Measurements from ENCODE around the gene MARCHF9. TPM values are rescaled to one million over a fixed set of nuclear protein-coding genes. Genes with fewer than 3 reads are reported as not detected.

Gene MARCHF9
- total RNA-seq, 1 donor from 2014 or later, result 19.2 TPM

GRCh38 chr12:57783861-57784260 is 29.0 kb downstream of the MARCHF9 start:
- Mint-ChIP-seq H3K4me1 (ENCODE audit: unreplicated experiment) (peaks cover 12% of the 10 kb centered on the region), H3K36me3 (ENCODE audit: unreplicated experiment) (peaks cover 15% of the 10 kb centered on the region), H3K27ac (ENCODE audit: unreplicated experiment) (no peak overlapping the region), H3K4me3 (ENCODE audit: unreplicated experiment) (peak overlapping the region; percentile 63), H3K27me3 (ENCODE audit: unreplicated experiment) (no peaks in the 10 kb centered on the region), H3K9me3 (ENCODE audit: unreplicated experiment) (no peaks in the 10 kb centered on the region)
- TF ChIP-seq, protein P1, sequence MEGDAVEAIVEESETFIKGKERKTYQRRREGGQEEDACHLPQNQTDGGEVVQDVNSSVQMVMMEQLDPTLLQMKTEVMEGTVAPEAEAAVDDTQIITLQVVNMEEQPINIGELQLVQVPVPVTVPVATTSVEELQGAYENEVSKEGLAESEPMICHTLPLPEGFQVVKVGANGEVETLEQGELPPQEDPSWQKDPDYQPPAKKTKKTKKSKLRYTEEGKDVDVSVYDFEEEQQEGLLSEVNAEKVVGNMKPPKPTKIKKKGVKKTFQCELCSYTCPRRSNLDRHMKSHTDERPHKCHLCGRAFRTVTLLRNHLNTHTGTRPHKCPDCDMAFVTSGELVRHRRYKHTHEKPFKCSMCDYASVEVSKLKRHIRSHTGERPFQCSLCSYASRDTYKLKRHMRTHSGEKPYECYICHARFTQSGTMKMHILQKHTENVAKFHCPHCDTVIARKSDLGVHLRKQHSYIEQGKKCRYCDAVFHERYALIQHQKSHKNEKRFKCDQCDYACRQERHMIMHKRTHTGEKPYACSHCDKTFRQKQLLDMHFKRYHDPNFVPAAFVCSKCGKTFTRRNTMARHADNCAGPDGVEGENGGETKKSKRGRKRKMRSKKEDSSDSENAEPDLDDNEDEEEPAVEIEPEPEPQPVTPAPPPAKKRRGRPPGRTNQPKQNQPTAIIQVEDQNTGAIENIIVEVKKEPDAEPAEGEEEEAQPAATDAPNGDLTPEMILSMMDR (IDR thresholded peaks at IDR 0.05), result no peak
- DNase-seq (ENCODE audit: extremely low spot score, unreplicated experiment), result no peak

DNA sequence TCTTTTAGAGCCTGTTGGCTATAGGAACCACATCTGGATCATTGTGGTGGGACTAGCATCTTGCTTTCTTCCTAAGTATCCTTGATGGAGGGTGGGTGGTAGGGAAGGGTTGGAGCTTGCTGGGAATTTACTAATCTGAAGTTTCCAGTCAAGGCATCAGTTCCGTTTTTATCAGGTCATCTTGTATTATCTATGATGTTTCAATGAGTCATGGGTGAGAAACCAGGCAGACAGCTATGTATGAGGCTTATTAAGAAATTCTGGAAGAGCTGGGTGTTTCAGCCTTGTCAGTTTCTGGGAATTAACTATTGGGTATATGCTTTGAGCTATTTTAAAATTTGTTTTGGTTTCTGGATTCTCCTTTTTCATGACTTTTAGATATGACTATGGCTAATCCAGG is 39.0 kb downstream of the MARCHF9 start:
- Mint-ChIP-seq H3K4me1 (ENCODE audit: unreplicated experiment) (no peaks in the 10 kb centered on the region), H3K36me3 (ENCODE audit: unreplicated experiment) (peaks cover 36% of the 10 kb centered on the region), H3K9me3 (ENCODE audit: unreplicated experiment) (no peaks in the 10 kb centered on the region), H3K27ac (ENCODE audit: unreplicated experiment) (no peak overlapping the region), H3K27me3 (ENCODE audit: unreplicated experiment) (no peaks in the 10 kb centered on the region), H3K4me3 (ENCODE audit: unreplicated experiment) (no peak overlapping the region)
- TF ChIP-seq, protein P1 (IDR thresholded peaks at IDR 0.05), result no peak
- DNase-seq (ENCODE audit: extremely low spot score, unreplicated experiment), result no peak

DNA sequence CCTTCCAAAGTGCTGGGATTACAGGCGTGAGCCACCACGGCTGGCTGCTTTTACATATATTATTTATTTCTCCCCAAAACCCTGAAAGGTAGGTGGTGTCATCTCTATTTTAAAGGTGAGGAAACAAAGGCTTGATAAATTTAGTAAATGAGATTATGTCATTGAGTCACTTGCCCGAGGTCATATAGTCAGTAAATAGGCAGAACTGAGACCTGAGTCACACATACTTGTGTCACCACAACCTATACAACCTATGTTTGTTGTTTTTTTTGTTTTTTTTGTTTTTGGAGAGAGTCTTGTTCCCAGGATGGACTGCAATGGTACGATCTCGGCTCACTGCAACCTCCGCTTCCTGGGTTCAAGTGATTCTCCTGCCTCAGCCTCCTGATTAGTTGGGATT is 40.5 kb downstream of the MARCHF9 start:
- Mint-ChIP-seq H3K36me3 (ENCODE audit: unreplicated experiment) (peaks cover 42% of the 10 kb centered on the region), H3K27ac (ENCODE audit: unreplicated experiment) (no peak overlapping the region)

DNA sequence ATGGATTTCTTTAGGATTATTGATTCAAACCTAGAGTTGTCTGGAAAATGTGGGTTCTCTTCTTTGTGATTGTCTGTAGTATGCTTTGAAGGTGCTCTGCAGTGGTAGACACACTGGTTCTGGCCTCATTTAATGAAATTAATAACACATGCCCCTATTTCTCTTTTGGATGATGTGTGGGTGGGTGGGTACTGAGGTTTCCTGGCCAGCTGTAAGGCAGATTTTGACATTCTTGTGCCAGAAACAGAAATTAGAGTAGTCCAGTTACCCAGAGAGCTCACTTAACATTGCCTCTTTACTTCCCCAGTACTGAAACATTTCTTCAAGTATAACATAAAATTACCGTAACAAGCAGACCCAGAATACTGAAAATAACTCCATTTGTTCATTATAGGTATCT is 42.1 kb downstream of the MARCHF9 start:
- Mint-ChIP-seq H3K9me3 (ENCODE audit: unreplicated experiment) (no peaks in the 10 kb centered on the region), H3K4me3 (ENCODE audit: unreplicated experiment) (no peak overlapping the region), H3K36me3 (ENCODE audit: unreplicated experiment) (peaks cover 44% of the 10 kb centered on the region), H3K27me3 (ENCODE audit: unreplicated experiment) (no peaks in the 10 kb centered on the region), H3K4me1 (ENCODE audit: unreplicated experiment) (no peaks in the 10 kb centered on the region), H3K27ac (ENCODE audit: unreplicated experiment) (no peak overlapping the region)
- TF ChIP-seq, protein P1 (IDR thresholded peaks at IDR 0.05), result no peak
- DNase-seq (ENCODE audit: extremely low spot score, unreplicated experiment), result no peak

More for the DNA sequence above, 40.5 kb downstream of the MARCHF9 start:
- TF ChIP-seq, protein P1 (IDR thresholded peaks at IDR 0.05), result no peak
- no peaks in the 10 kb centered on the region for H3K4me1 Mint-ChIP-seq (ENCODE audit: unreplicated experiment)
- H3K4me3 Mint-ChIP-seq (ENCODE audit: unreplicated experiment), result no peak overlapping the region
- no peaks in the 10 kb centered on the region for H3K9me3 Mint-ChIP-seq (ENCODE audit: unreplicated experiment)
- no peaks in the 10 kb centered on the region for H3K27me3 Mint-ChIP-seq (ENCODE audit: unreplicated experiment)
- DNase-seq (ENCODE audit: extremely low spot score, unreplicated experiment), result no peak

DNA sequence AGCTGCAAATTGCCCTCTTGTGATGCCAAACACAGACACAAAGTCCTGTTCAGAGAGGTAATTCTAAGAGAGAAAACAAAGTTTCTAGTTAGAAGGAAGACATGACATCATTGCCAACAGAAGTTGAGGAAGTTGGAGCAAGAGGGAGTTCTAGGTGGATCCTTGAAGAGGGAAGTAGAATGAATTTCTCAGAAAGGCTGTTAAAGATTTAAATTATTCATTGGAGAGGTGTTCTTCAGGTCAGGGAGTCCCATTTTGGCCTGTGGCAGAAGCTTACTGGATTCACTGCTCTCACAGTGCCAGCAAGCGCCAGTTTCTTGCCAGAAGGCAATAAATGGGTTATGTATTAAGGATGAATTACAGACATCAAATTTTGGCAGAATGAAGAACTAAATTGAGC is 43.0 kb downstream of the MARCHF9 start:
- Mint-ChIP-seq H3K27ac (ENCODE audit: unreplicated experiment) (no peak overlapping the region), H3K4me3 (ENCODE audit: unreplicated experiment) (no peak overlapping the region), H3K9me3 (ENCODE audit: unreplicated experiment) (no peaks in the 10 kb centered on the region), H3K36me3 (ENCODE audit: unreplicated experiment) (peaks cover 49% of the 10 kb centered on the region), H3K27me3 (ENCODE audit: unreplicated experiment) (no peaks in the 10 kb centered on the region), H3K4me1 (ENCODE audit: unreplicated experiment) (no peaks in the 10 kb centered on the region)
- TF ChIP-seq, protein P1 (IDR thresholded peaks at IDR 0.05), result no peak
- no peak for DNase-seq (ENCODE audit: extremely low spot score, unreplicated experiment)
